Thyroid gland (tissue), 4 donors: ENCODE data around the gene PNPLA2.

Source experiments
- CTCF ChIP-seq, 6 experiments: fragments of 200-600 bp in 3 of 6; fragments of 450-650 bp in 3 of 6; sonication (generic) in 3 of 6; IDR thresholded peaks; one replicate each; pipeline ENCODE4 v1.5.1; 2016 to 2019; ENCODE audit warnings: antibody characterized with exemption in 6 of 6, mild to moderate bottlenecking in 2 of 6, inconsistent platforms in 1 of 6, moderate library complexity in 1 of 6
- POLR2A ChIP-seq, 2 donors: fragments of 450-650 bp; IDR thresholded peaks; one replicate each; pipeline ENCODE4 v1.6.1; 2017; ENCODE audit warnings: antibody characterized with exemption in 2 of 2, mild to moderate bottlenecking in 2 of 2, moderate library complexity in 1 of 2

DNA sequence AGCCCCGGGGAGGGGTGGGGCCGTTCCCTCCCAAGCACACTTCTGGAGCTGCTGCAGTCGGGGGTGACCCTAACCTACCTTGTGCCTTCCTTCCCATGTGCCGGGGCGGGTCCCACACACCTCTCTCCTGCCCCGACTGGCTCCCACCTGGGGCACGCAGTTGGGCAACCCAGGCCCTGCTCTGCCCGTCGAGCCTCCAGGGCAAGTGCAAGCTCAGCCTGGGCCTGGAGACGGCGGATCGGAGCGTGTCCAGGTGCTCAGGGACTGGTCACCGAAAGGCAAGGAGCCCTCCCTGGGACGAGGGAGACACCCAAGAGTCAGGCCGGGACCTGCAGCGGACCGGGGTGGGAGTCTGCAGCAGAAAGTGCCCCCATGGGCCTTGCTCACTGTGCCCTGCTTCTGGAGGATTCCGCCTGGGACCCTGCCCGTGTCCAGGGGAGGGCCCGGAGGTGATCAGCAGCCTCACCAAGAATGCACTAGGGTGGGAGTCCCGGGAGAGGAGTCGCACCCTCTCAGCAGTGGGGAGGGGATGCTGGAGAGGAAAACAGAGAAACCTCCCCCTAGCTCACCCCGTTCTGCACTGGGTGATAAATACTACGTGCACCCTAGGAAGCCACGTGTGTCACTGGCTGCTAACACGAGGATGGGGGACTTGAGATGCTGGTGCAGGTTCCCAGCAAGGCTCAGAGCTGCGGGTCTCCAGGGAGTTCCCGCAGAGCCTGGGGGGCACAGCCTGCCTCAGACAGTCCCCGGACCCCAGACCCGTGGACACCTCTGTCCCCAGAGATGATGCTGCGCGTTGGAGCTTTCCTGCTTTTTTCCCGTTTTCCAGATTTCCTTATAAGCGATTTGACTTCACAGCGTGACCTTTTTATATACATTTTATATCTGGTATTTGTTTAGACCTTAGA is 36.2 kb upstream of the PNPLA2 start:
- TF ChIP-seq CTCF (IDR thresholded peaks at IDR 0.05), result no peak
- TF ChIP-seq POLR2A (IDR thresholded peaks at IDR 0.05), result no peak
